Cardiac fibroblast (primary cell): Measurements from ENCODE around the gene TMEM63B.
"Not testable (repeated sequence)": the region's sequence is repeated elsewhere in the genome, so short reads cannot be mapped to it uniquely, and the experiment has no call there.

Experiments
- DNase-seq, 2 donors: peaks; one replicate each; pipeline versions ENCODE4 v3.0.0 to v3.0.0-alpha.2; 2010; ENCODE audit warnings: low read depth in 2 of 2
- H3K4me3 ChIP-seq, 2 donors: replicated peaks in 1 of 2; 1 replicate in 1 of 2; 2 replicates in 1 of 2; pipeline ENCODE4 v1.5.1; 2011; ENCODE audit warnings: low read depth in 2 of 2, low read length in 2 of 2, mild to moderate bottlenecking in 2 of 2, moderate library complexity in 1 of 2
- TF ChIP-seq, protein P1 (sequence below): IDR thresholded peaks from one replicate; pipeline ENCODE4 v1.5.1; 2011; ENCODE audit warnings: low read depth, mild to moderate bottlenecking, low read length, inconsistent platforms

TMEM63B gene

DNA sequence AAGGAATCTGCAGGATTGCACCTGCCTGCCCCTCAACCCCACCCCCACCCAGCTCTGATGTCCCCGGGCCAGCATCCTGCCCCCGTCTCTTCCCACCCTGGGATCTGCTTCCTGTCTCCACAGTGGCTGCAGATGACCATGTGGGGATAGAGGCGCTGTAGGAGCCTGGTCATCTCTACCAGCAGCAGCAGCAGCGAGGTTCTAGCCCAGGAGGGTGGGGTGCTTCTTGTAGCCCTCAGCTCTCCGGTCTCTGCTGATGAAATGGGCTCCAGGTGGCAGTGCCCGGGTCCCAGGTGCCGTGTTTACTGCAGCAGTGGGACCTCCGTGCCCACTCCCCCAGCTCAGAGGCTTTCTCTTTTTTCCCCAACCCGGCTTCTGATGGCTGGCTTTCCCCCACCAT lies 56.4 kb downstream of the TMEM63B start:
- no peak for DNase-seq
- no peak overlapping the region for H3K4me3 ChIP-seq
- TF ChIP-seq, protein P1, sequence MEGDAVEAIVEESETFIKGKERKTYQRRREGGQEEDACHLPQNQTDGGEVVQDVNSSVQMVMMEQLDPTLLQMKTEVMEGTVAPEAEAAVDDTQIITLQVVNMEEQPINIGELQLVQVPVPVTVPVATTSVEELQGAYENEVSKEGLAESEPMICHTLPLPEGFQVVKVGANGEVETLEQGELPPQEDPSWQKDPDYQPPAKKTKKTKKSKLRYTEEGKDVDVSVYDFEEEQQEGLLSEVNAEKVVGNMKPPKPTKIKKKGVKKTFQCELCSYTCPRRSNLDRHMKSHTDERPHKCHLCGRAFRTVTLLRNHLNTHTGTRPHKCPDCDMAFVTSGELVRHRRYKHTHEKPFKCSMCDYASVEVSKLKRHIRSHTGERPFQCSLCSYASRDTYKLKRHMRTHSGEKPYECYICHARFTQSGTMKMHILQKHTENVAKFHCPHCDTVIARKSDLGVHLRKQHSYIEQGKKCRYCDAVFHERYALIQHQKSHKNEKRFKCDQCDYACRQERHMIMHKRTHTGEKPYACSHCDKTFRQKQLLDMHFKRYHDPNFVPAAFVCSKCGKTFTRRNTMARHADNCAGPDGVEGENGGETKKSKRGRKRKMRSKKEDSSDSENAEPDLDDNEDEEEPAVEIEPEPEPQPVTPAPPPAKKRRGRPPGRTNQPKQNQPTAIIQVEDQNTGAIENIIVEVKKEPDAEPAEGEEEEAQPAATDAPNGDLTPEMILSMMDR = no peak

- not testable (repeated sequence) for DNase-seq, H3K4me3 ChIP-seq
Measured at GRCh38 chr6:44185356-44185755, 58.0 kb downstream of the TMEM63B start.

GRCh38 chr6:44185953-44186634 lies 58.7 kb downstream of the TMEM63B start:
- H3K4me3 ChIP-seq = no peak overlapping the region
- TF ChIP-seq, protein P1 = no peak
- no peak for DNase-seq

- no peak overlapping the region for H3K4me3 ChIP-seq
- no peak for DNase-seq
- TF ChIP-seq, protein P1 = no peak
Measured at GRCh38 chr6:44186635-44187025, 59.3 kb downstream of the TMEM63B start.

GRCh38 chr6:44188819-44189218 lies 61.5 kb downstream of the TMEM63B start:
- TF ChIP-seq, protein P1 = no peak

GRCh38 chr6:44189257-44189656 lies 61.9 kb downstream of the TMEM63B start:
- H3K4me3 ChIP-seq = no peak overlapping the region
- DNase-seq = no peak
- TF ChIP-seq, protein P1 = no peak

More at GRCh38 chr6:44188819-44189218, 61.5 kb downstream of the TMEM63B start:
- no peak overlapping the region for H3K4me3 ChIP-seq
- no peak for DNase-seq

- TF ChIP-seq, protein P1 = no peak
- H3K4me3 ChIP-seq = no peak overlapping the region
- no peak for DNase-seq
Measured at GRCh38 chr6:44190715-44191114, 63.4 kb downstream of the TMEM63B start.
